ENCODE measurements around the gene UBAP2L. TPM values are rescaled to one million over a fixed set of nuclear protein-coding genes. Genes with fewer than 3 reads are reported as not detected.

UBAP2L gene
- total and polyA plus RNA-seq, 9 of the 15 experiments (the other 6 are each of a cell fraction or from before 2014, with no cell fraction given): 75.0 to 245 (median 119) TPM

DNA sequence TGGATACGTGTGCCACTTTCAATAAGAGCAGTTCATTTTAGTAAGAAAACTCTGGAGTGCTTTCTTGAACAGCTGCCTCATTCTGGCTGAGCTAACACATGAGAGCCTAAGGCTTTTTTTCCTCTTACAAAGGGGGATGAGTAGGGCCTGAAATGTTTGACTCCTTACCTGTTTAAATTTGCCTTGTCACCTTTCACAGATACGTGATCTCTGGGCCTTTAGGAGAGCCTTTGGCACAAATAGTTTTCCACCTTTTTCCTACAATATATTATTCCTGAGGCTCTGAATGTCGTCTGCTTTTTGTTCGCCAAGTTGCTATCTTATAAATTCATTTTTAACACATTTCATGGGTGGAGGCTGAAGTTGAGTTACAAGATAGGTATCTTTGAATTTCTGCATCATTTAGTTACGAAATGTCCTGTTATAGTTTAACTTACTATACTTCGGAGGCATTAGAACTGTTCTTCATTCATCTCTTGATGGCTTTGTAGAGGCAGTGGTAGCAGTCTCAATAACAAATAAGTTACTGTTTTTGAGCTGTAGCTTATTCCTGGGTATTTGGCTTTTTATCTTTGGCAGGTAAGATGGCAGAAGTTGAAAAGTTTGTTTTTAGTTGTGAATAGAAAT is 17.2 kb downstream of the UBAP2L start:
- Histone ChIP-seq H3K9me3 (replicated peaks; ENCODE audit: control insufficient read depth, insufficient read depth, low read depth, low read length) (no peaks in the 10 kb centered on the region), H3K4me3 (no peak overlapping the region), H4K20me1 (replicated peaks; ENCODE audit: control insufficient read depth, insufficient read depth, low read length) (peaks cover 6% of the 10 kb centered on the region; the same call in 1 of the 2 replicates), H3K27ac (ENCODE audit: extremely low read depth, low read depth, low read length) (no peak overlapping the region), H3K9ac (ENCODE audit: insufficient read depth in 1 of 2, low read depth in 2 of 2, low read length in 2 of 2) (no peak overlapping the region), H2AFZ (ENCODE audit: low read depth, low read length) (no peak overlapping the region), H3K79me2 (ENCODE audit: control insufficient read depth, insufficient read depth, low read length) (peaks cover 58% of the 10 kb centered on the region), H3K9me1 (ENCODE audit: control insufficient read depth, insufficient read depth, low read length) (no peaks in the 10 kb centered on the region), H3K27me3 (ENCODE audit: control insufficient read depth in 2 of 2, insufficient read depth in 2 of 2, low read length in 2 of 2) (no peaks in the 10 kb centered on the region), H3K4me1 (replicated peaks in 1 of 2; ENCODE audit: control insufficient read depth in 2 of 2, insufficient read depth in 2 of 2, low read length in 2 of 2) (no peaks in the 10 kb centered on the region), H3K4me2 (ENCODE audit: insufficient read depth, low read length) (no peak overlapping the region), H3K36me3 (ENCODE audit: control insufficient read depth, insufficient read depth, low read length) (peaks cover 94% of the 10 kb centered on the region)
- ATAC-seq (no peak), FAIRE-seq (no peak), DNase-seq (ENCODE audit: extremely low read depth in 1 of 4, low spot score in 3 of 4) (no peak)
- TF ChIP-seq HDAC8 (tag; IDR thresholded peaks at IDR 0.05): no peak
- WGBS (ENCODE audit: insufficient coverage, low coverage, missing lambda C conversion rate): 85% methylated on average over 6 of the region's 6 CpGs
- intact Hi-C loops (cut with micrococcal nuclease): no loop called here
- in situ Hi-C loops (cut with MboI): no loop called here
- TSS peak; percentile 2 for BruUV-seq (replicated peaks)
- POLR2A ChIA-PET: interaction anchor here (0.7 to 1.4 kb wide), 5 partner anchors 9 to 445 kb away, joined by 3 to 6 read pairs (median 3); partner anchors contain the start of gene UBAP2L
- CTCF ChIA-PET (ENCODE audit: low intra/inter-chr PET ratio): interaction anchor here (0.6 kb wide), 1 partner anchor 35 kb away, joined by 4 read pairs; the partner anchor contains the start of gene HAX1

DNA sequence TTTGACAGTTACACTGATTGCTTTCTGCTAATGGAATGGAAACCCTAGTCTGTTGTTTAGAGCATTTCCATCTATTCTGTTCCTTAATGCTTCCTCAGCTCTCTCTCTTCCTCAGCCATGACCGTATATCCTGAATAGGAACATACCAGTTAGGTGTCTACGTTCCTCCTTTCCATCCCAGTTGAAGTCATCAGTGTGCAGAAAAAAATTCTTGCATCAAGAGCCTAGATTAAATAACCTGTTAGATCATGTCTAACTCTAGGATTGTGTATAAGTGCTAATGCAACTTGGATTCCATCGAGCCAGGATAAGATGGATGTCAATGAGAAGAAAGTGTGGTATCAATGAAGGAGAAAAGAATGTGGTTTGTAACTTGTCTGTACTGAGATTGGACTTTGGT is 18.7 kb downstream of the UBAP2L start:
- TF ChIP-seq RB1 (IDR thresholded peaks at IDR 0.05; ENCODE audit: low read depth): no peak
- TF ChIP-seq TAF15 (IDR thresholded peaks at IDR 0.05; ENCODE audit: low read depth, low read length): no peak
- TF ChIP-seq POLR2G (IDR thresholded peaks at IDR 0.05; ENCODE audit: low read depth, low read length): no peak
- TF ChIP-seq ATF7 (IDR thresholded peaks at IDR 0.05): no peak
- TF ChIP-seq RBM17 (IDR thresholded peaks at IDR 0.05; ENCODE audit: borderline replicate concordance, low read depth, low read length): no peak
- no peak for TF ChIP-seq BMI1 (IDR thresholded peaks at IDR 0.05; ENCODE audit: low read length)
- TF ChIP-seq SRSF7 (optimal IDR thresholded peaks at IDR 0.05; ENCODE audit: low read depth, low read length): no peak
- no peak for TF ChIP-seq KLF1 (tag; IDR thresholded peaks at IDR 0.05)
- no peak for TF ChIP-seq ZNF644 (tag; IDR thresholded peaks at IDR 0.05; ENCODE audit: low read depth)
- no peak for TF ChIP-seq ZNF316 (IDR thresholded peaks at IDR 0.05)
- TF ChIP-seq, protein P1, sequence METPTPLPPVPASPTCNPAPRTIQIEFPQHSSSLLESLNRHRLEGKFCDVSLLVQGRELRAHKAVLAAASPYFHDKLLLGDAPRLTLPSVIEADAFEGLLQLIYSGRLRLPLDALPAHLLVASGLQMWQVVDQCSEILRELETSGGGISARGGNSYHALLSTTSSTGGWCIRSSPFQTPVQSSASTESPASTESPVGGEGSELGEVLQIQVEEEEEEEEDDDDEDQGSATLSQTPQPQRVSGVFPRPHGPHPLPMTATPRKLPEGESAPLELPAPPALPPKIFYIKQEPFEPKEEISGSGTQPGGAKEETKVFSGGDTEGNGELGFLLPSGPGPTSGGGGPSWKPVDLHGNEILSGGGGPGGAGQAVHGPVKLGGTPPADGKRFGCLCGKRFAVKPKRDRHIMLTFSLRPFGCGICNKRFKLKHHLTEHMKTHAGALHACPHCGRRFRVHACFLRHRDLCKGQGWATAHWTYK (CRISPR knock-in tag; IDR thresholded peaks at IDR 0.05): no peak
- CTCF ChIA-PET (ENCODE audit: low intra/inter-chr PET ratio): no interaction called here

More for the DNA sequence above, 18.7 kb downstream of the UBAP2L start:
- peaks cover 53% of the 10 kb centered on the region for H3K79me2 ChIP-seq (ENCODE audit: control insufficient read depth, insufficient read depth, low read length)
- peaks cover 6% of the 10 kb centered on the region; the same call in 1 of the 2 replicates for H4K20me1 ChIP-seq (replicated peaks; ENCODE audit: control insufficient read depth, insufficient read depth, low read length)
- peaks cover 95% of the 10 kb centered on the region for H3K36me3 ChIP-seq (ENCODE audit: control insufficient read depth, insufficient read depth, low read length)
- H3K9me3 ChIP-seq (replicated peaks; ENCODE audit: control insufficient read depth, insufficient read depth, low read depth, low read length): no peaks in the 10 kb centered on the region
- H2AFZ ChIP-seq (ENCODE audit: low read depth, low read length): no peak overlapping the region
- H3K27me3 ChIP-seq (ENCODE audit: control insufficient read depth in 2 of 2, insufficient read depth in 2 of 2, low read length in 2 of 2): no peaks in the 10 kb centered on the region
- POLR2A ChIA-PET: interaction anchor here (0.6 kb wide), 1 partner anchor 9 kb away, joined by 3 read pairs; no protein-coding TSS in a partner anchor
- H3K9me1 ChIP-seq (ENCODE audit: control insufficient read depth, insufficient read depth, low read length): no peaks in the 10 kb centered on the region
- H3K9ac ChIP-seq (ENCODE audit: insufficient read depth in 1 of 2, low read depth in 2 of 2, low read length in 2 of 2): no peak overlapping the region
- FAIRE-seq (no peak), DNase-seq (ENCODE audit: extremely low read depth in 1 of 4, low spot score in 3 of 4) (no peak), ATAC-seq (no peak)
- in situ Hi-C loops (cut with MboI) (no loop called here), intact Hi-C loops (cut with micrococcal nuclease) (no loop called here)
- no peaks in the 10 kb centered on the region for H3K4me1 ChIP-seq (replicated peaks in 1 of 2; ENCODE audit: control insufficient read depth in 2 of 2, insufficient read depth in 2 of 2, low read length in 2 of 2)
- no peak overlapping the region for H3K4me3 ChIP-seq
- H3K4me2 ChIP-seq (ENCODE audit: insufficient read depth, low read length): no peak overlapping the region
- no TSS peak for BruUV-seq (replicated peaks)
- H3K27ac ChIP-seq (ENCODE audit: extremely low read depth, low read depth, low read length): no peak overlapping the region
- 97% methylated on average over 3 of the region's 3 CpGs for WGBS (ENCODE audit: insufficient coverage, low coverage, missing lambda C conversion rate)
